ENCODE data around the gene SIL1. TPM values are rescaled to one million over a fixed set of nuclear protein-coding genes. Genes with fewer than 3 reads are reported as not detected.
"Not testable (repeated sequence)": the region's sequence is repeated elsewhere in the genome, so short reads cannot be mapped to it uniquely, and the experiment has no call there.

The SIL1 gene
- polyA plus RNA-seq, 1 donor (not counting 4 experiments of a cell fraction or from before 2014, with no cell fraction given), result 45.4 TPM

DNA sequence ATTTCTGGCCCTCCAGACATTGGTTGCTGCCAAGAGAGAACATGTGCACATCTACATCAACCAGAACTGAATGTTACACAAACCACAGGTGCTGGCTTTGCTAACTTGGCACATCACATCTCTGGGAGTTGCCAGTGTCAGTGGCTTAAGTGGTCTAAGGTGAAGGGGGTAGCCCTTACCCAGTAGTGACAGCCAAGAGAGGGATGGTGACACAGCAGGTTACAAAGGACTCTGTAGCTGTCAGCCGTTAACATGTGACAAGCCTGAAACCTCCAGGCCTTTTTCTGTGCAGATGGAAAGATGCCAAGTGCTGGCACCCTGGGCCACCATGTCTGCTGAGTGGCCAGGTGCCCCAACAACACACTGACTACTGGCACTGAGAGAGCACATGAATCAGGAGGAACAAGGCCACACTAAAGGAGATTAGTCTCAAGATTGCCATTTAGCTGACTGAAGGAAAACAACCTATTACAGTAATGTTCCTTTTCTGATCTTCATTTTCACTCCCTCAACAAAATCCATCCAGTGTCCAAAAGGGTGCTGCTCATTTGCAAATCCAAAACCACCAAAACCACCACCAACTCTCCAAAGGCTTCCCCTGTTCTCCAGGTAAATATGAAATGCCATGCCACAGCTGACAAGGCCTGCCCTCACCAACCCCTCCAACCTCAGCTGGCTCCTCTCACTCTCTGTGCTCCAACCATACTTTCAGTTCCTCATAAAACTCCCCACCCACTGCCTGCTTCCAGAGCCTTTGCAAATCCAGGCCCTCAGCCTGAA, 20.2 kb downstream of the SIL1 start:
- no peaks in the 10 kb centered on the region for H3K27me3 ChIP-seq (ENCODE audit: control insufficient read depth, extremely low read depth, insufficient read depth, low read length)
- H3K9ac ChIP-seq (ENCODE audit: control insufficient read depth, extremely low read depth, insufficient read depth, low read length), result no peak overlapping the region
- TF ChIP-seq EZH2 (IDR thresholded peaks at IDR 0.05; ENCODE audit: low read length), result no peak
- TF ChIP-seq, protein P1, sequence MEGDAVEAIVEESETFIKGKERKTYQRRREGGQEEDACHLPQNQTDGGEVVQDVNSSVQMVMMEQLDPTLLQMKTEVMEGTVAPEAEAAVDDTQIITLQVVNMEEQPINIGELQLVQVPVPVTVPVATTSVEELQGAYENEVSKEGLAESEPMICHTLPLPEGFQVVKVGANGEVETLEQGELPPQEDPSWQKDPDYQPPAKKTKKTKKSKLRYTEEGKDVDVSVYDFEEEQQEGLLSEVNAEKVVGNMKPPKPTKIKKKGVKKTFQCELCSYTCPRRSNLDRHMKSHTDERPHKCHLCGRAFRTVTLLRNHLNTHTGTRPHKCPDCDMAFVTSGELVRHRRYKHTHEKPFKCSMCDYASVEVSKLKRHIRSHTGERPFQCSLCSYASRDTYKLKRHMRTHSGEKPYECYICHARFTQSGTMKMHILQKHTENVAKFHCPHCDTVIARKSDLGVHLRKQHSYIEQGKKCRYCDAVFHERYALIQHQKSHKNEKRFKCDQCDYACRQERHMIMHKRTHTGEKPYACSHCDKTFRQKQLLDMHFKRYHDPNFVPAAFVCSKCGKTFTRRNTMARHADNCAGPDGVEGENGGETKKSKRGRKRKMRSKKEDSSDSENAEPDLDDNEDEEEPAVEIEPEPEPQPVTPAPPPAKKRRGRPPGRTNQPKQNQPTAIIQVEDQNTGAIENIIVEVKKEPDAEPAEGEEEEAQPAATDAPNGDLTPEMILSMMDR (optimal IDR thresholded peaks at IDR 0.05 in 1 of 3, IDR thresholded peaks at IDR 0.05 in 1 of 3, conservative IDR thresholded peaks at IDR 0.05 in 1 of 3; ENCODE audit: extremely low read depth in 1 of 3, insufficient read depth in 2 of 3, low read length in 3 of 3), result no peak
- H3K9me1 ChIP-seq (ENCODE audit: control insufficient read depth, extremely low read depth, insufficient read depth, low read length), result peaks cover 6% of the 10 kb centered on the region
- H3K9me3 ChIP-seq (ENCODE audit: control insufficient read depth, low read depth, low read length), result no peaks in the 10 kb centered on the region
- H3K79me2 ChIP-seq (ENCODE audit: control insufficient read depth, insufficient read depth, low read length), result peaks cover 43% of the 10 kb centered on the region
- H3K4me2 ChIP-seq (ENCODE audit: control insufficient read depth, extremely low read depth, insufficient read depth, low read depth, low read length), result no peak overlapping the region
- FAIRE-seq (no peak), DNase-seq (ENCODE audit: low read depth, low spot score) (no peak)
- peaks cover 34% of the 10 kb centered on the region for H3K4me1 ChIP-seq (ENCODE audit: control insufficient read depth, extremely low read depth, insufficient read depth, low read length)
- no peak overlapping the region for H2AFZ ChIP-seq (ENCODE audit: control insufficient read depth, low read length)
- no peak overlapping the region for H3K27ac ChIP-seq (ENCODE audit: control insufficient read depth, insufficient read depth, low read length)
- H4K20me1 ChIP-seq (ENCODE audit: control insufficient read depth, extremely low read depth, insufficient read depth, low read length), result no peaks in the 10 kb centered on the region
- no peak overlapping the region for H3K4me3 ChIP-seq (ENCODE audit: control insufficient read depth in 2 of 3, extremely low read depth in 1 of 3, insufficient read depth in 2 of 3, low read depth in 1 of 3, low read length in 3 of 3)
- dilution Hi-C loops (cut with MboI; ENCODE audit: extremely low pct_ligation_motif_present, low sequenced_read_pairs), result no loop called here
- no peaks in the 10 kb centered on the region for H3K36me3 ChIP-seq (ENCODE audit: control insufficient read depth in 2 of 2, extremely low read depth in 1 of 2, insufficient read depth in 2 of 2, low read length in 2 of 2)

DNA sequence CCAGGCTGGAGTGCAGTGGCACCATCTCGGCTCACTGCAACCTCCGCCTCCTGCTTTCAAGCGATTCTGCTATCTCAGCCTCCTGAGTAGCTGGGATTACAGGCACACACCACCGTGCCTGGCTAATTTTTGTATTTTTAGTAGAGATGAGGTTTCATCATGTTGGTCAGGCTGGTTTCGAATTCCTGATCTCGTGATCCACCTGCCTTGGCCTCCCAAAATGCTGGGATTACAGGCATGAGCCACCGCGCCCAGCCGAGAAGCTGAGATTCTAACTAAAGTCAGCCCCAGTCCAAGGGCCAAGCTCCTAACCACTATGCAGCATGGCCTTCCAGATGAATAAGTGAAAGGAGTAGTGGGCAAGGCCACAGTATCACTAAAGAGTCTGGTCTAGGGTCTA, 20.9 kb downstream of the SIL1 start:
- H3K27ac ChIP-seq (ENCODE audit: control insufficient read depth, insufficient read depth, low read length); H2AFZ ChIP-seq (ENCODE audit: control insufficient read depth, low read length); DNase-seq (ENCODE audit: low read depth, low spot score); H3K36me3 ChIP-seq (ENCODE audit: control insufficient read depth in 2 of 2, extremely low read depth in 1 of 2, insufficient read depth in 2 of 2, low read length in 2 of 2); FAIRE-seq; H3K9me1 ChIP-seq (ENCODE audit: control insufficient read depth, extremely low read depth, insufficient read depth, low read length); H3K4me3 ChIP-seq (ENCODE audit: control insufficient read depth in 2 of 3, extremely low read depth in 1 of 3, insufficient read depth in 2 of 3, low read depth in 1 of 3, low read length in 3 of 3); H4K20me1 ChIP-seq (ENCODE audit: control insufficient read depth, extremely low read depth, insufficient read depth, low read length); H3K9ac ChIP-seq (ENCODE audit: control insufficient read depth, extremely low read depth, insufficient read depth, low read length); dilution Hi-C loops (cut with MboI; ENCODE audit: extremely low pct_ligation_motif_present, low sequenced_read_pairs); H3K4me2 ChIP-seq (ENCODE audit: control insufficient read depth, extremely low read depth, insufficient read depth, low read depth, low read length); H3K9me3 ChIP-seq (ENCODE audit: control insufficient read depth, low read depth, low read length); H3K27me3 ChIP-seq (ENCODE audit: control insufficient read depth, extremely low read depth, insufficient read depth, low read length): not testable (repeated sequence)
- peaks cover 45% of the 10 kb centered on the region for H3K79me2 ChIP-seq (ENCODE audit: control insufficient read depth, insufficient read depth, low read length)
- H3K4me1 ChIP-seq (ENCODE audit: control insufficient read depth, extremely low read depth, insufficient read depth, low read length), result peaks cover 30% of the 10 kb centered on the region

GRCh38 chr5:139174382-139174781, 23.8 kb downstream of the SIL1 start:
- FAIRE-seq; H3K9me1 ChIP-seq (ENCODE audit: control insufficient read depth, extremely low read depth, insufficient read depth, low read length); H3K27me3 ChIP-seq (ENCODE audit: control insufficient read depth, extremely low read depth, insufficient read depth, low read length); H3K27ac ChIP-seq (ENCODE audit: control insufficient read depth, insufficient read depth, low read length); DNase-seq (ENCODE audit: low read depth, low spot score); H3K4me2 ChIP-seq (ENCODE audit: control insufficient read depth, extremely low read depth, insufficient read depth, low read depth, low read length); H3K9ac ChIP-seq (ENCODE audit: control insufficient read depth, extremely low read depth, insufficient read depth, low read length); H2AFZ ChIP-seq (ENCODE audit: control insufficient read depth, low read length); H3K4me3 ChIP-seq (ENCODE audit: control insufficient read depth in 2 of 3, extremely low read depth in 1 of 3, insufficient read depth in 2 of 3, low read depth in 1 of 3, low read length in 3 of 3); H3K9me3 ChIP-seq (ENCODE audit: control insufficient read depth, low read depth, low read length); H3K36me3 ChIP-seq (ENCODE audit: control insufficient read depth in 2 of 2, extremely low read depth in 1 of 2, insufficient read depth in 2 of 2, low read length in 2 of 2); H4K20me1 ChIP-seq (ENCODE audit: control insufficient read depth, extremely low read depth, insufficient read depth, low read length); dilution Hi-C loops (cut with MboI; ENCODE audit: extremely low pct_ligation_motif_present, low sequenced_read_pairs): not testable (repeated sequence)
- peaks cover 30% of the 10 kb centered on the region for H3K79me2 ChIP-seq (ENCODE audit: control insufficient read depth, insufficient read depth, low read length)
- peaks cover 14% of the 10 kb centered on the region for H3K4me1 ChIP-seq (ENCODE audit: control insufficient read depth, extremely low read depth, insufficient read depth, low read length)
